GM13976 (cell line): Measurements from ENCODE around the gene SERPINB10.

Experiments
- DNase-seq: peaks from one replicate; pipeline ENCODE4 v3.0.0; 2012; ENCODE audit warnings: low spot score
- CTCF ChIP-seq: IDR thresholded peaks from 2 replicates; pipeline ENCODE4 v1.5.1; 2012; ENCODE audit warnings: borderline replicate concordance, mild to moderate bottlenecking; ENCODE audit not compliant: insufficient read depth; ENCODE audit errors: extremely low read depth, missing control alignments, control extremely low read depth
- in situ Hi-C: fragments of 300-500 bp; cut with MboI; formaldehyde crosslinking; loops from one replicate; pipeline ENCODE4 v1.12.0; 2022; ENCODE audit warnings: low sequenced_read_pairs, mixed read lengths, inconsistent platforms; ENCODE audit not compliant: unreplicated experiment

The SERPINB10 gene

GRCh38 chr18:63881851-63882250, 25.9 kb upstream of the SERPINB10 start:
- no peak for TF ChIP-seq CTCF
- in situ Hi-C loops = no loop called here
- no peak for DNase-seq

DNA sequence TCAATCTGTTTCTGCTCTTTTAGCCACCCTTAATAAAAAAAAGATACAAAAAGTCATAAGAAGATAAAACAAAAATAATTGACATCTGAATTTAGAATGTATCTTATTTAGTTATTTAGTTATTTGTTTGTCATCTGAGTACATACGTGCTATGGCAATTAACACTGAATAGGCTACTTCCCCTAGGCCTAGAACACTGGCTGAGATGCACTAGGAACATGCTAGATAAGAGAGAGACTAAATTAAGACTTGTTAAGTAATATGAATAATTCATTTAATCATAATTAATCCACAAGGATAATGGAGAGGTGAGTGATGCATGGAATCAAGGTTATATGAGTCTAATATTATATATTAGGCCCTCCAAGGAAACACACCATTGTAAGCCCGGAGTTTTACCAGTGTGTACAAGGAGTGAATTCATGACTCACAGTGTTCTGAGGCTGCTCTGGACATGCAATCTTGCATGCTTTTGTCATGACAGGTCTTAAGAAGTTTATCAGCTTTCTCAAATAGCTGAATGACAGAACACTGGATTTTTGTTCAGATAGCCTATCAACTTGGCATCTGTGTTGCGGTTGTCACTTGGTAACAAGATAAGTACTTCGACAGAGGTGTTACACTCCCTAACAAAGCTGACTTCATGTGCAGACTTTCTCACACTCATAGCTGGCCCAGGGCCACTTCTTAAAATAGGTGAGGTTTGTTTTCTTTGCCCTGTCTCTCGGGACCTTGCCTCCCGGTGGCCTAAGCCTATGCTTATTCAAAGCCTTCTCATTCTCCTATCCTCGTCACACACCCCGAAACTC, 25.2 kb upstream of the SERPINB10 start:
- in situ Hi-C loops = no loop called here
- DNase-seq = no peak

DNA sequence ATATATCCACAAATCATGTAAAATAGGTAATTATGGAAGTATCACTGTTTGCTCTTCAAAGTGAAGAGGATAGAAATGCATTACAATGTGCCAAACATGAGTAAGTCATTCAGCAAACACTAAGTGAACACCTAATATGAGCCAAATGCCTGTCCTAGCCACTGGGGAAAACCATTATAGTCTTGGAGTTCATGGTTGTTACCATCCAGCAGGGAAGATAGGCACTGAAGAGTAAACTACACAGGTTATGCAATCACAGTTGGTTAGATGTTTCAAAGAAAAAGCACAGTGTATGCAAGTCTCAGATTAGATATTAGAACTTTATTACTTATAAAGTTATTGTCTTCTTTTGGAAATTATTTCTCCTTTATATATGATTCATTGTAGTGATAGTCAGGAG, 24.1 kb upstream of the SERPINB10 start:
- no peak for DNase-seq
- no peak for TF ChIP-seq CTCF
- in situ Hi-C loops = no loop called here

More for the DNA sequence above, 25.2 kb upstream of the SERPINB10 start:
- TF ChIP-seq CTCF = no peak

DNA sequence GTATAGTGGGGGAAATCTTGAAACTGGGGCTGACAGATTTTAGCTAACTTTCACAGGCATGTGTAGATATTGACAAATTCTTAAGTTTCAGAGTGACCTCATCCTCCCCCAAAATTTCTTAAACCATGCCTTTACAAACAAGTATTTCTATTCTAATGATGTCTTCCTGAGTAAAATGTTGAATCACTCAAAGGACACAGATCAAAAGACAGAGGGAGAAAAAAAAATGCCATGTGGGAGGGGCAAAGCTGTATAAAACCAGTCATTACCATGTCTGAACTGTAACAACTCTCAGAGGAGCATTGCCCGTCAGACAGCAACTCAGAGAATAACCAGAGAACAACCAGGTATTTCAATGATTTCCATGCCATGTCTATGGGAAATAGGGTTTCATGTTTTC, 20.3 kb upstream of the SERPINB10 start, which contains the start of gene SERPINB2:
TSS of gene SERPINB2 (plus strand) at position 282 of the 400 bp plus-strand sequence. CDS start 3,740 bp downstream, outside the sequence.
- DNase-seq = no peak
- in situ Hi-C loops = no loop called here
- TF ChIP-seq CTCF = no peak

GRCh38 chr18:63888470-63889190, 19.1 kb upstream of the SERPINB10 start:
- no peak for TF ChIP-seq CTCF
- in situ Hi-C loops = no loop called here
- no peak for DNase-seq

- no peak for DNase-seq
- in situ Hi-C loops = no loop called here
- no peak for TF ChIP-seq CTCF
Observed at GRCh38 chr18:63889626-63890025, 18.1 kb upstream of the SERPINB10 start.
